Neural cell (in vitro differentiated cells): Measurements from ENCODE around the gene BCHE. TPM values are rescaled to one million over a fixed set of nuclear protein-coding genes. Genes with fewer than 3 reads are reported as not detected.

ENCODE experiments used
- H2AFZ ChIP-seq: fragments of 200-600, 300-800 bp; sonication (generic), shearing (Covaris generic); 2 replicates; pipeline ENCODE4 v1.6.0; 2014; ENCODE audit warnings: low read depth, mild to moderate bottlenecking, antibody characterized with exemption, low read length, moderate library complexity
- H3F3A ChIP-seq: fragments of 200-600 bp; shearing (Covaris generic); 2 replicates; pipeline ENCODE4 v1.6.1; 2016; ENCODE audit warnings: mild to moderate bottlenecking, moderate library complexity, mixed read lengths, antibody characterized with exemption, low read length; ENCODE audit not compliant: insufficient read depth, poor library complexity, severe bottlenecking
- H3K27ac ChIP-seq: fragments of 200-600, 300-800 bp; sonication (generic), shearing (Covaris generic); 2 replicates; pipeline ENCODE4 v1.5.1; 2014; ENCODE audit warnings: mild to moderate bottlenecking, low read length, moderate library complexity
- H3K27me3 ChIP-seq: fragments of 300-800, 200-600 bp; sonication (generic), shearing (Covaris generic); 2 replicates; pipeline ENCODE4 v1.6.0; 2014; ENCODE audit warnings: mild to moderate bottlenecking, low read depth, low read length, moderate library complexity; ENCODE audit not compliant: insufficient read depth
- H3K36me3 ChIP-seq: fragments of 300-800, 200-600 bp; sonication (generic), shearing (Covaris generic); 2 replicates; pipeline ENCODE4 v1.5.1; 2014; ENCODE audit warnings: mild to moderate bottlenecking, antibody characterized with exemption, low read length, moderate library complexity; ENCODE audit not compliant: insufficient read depth
- H3K4me2 ChIP-seq: fragments of 300-800, 200-600 bp; sonication (generic), shearing (Covaris generic); 2 replicates; pipeline ENCODE4 v1.6.0; 2014; ENCODE audit warnings: mild to moderate bottlenecking, low read length
- H3K4me3 ChIP-seq: fragments of 300-800, 200-600 bp; sonication (generic), shearing (Covaris generic); 2 replicates; pipeline ENCODE4 v1.5.1; 2014; ENCODE audit warnings: mild to moderate bottlenecking, low read length, moderate library complexity
- H3K79me2 ChIP-seq: fragments of 200-600 bp; shearing (Covaris generic); replicated peaks from 2 replicates; pipeline ENCODE4 v1.6.0; 2014; ENCODE audit warnings: mild to moderate bottlenecking, low read length, moderate library complexity; ENCODE audit not compliant: insufficient read depth
- H3K9ac ChIP-seq: fragments of 300-800, 200-600 bp; sonication (generic), shearing (Covaris generic); 2 replicates; pipeline ENCODE4 v1.6.1; 2016; ENCODE audit warnings: mild to moderate bottlenecking, low read length, mixed read lengths
- H3K9me2 ChIP-seq: fragments of 200-600 bp; shearing (Covaris generic); 2 replicates; pipeline ENCODE4 v1.6.1; 2016; ENCODE audit warnings: mild to moderate bottlenecking, low read length, mixed read lengths; ENCODE audit not compliant: insufficient read depth
- H3K9me3 ChIP-seq: fragments of 200-600, 300-800 bp; sonication (generic), shearing (Covaris generic); 2 replicates; pipeline ENCODE4 v1.6.1; 2016; ENCODE audit warnings: mild to moderate bottlenecking, mixed run types, low read length, moderate library complexity, mixed read lengths
- H4K20me1 ChIP-seq: fragments of 200-600 bp; shearing (Covaris generic); 2 replicates; pipeline ENCODE4 v1.6.1; 2016; ENCODE audit warnings: mild to moderate bottlenecking, mixed run types; ENCODE audit not compliant: insufficient read depth
- EP300 ChIP-seq: fragments of 450-650 bp; conservative IDR thresholded peaks from 2 replicates; pipeline ENCODE4 v1.6.1; 2014; ENCODE audit warnings: antibody characterized with exemption, mild to moderate bottlenecking, moderate library complexity; ENCODE audit not compliant: poor library complexity, severe bottlenecking
- EZH2 ChIP-seq: fragments of 200-600, 300-800 bp; shearing (Covaris generic), sonication (generic); IDR thresholded peaks from 2 replicates; pipeline ENCODE4 v1.6.1; 2014; ENCODE audit warnings: antibody characterized with exemption, low read length, borderline replicate concordance, mild to moderate bottlenecking; ENCODE audit not compliant: insufficient read depth, poor library complexity, severe bottlenecking
- MXI1 ChIP-seq: fragments of 450-650 bp; conservative IDR thresholded peaks from 2 replicates; pipeline ENCODE4 v1.6.1; 2014; ENCODE audit warnings: antibody characterized with exemption, mild to moderate bottlenecking; ENCODE audit not compliant: poor library complexity, severe bottlenecking
- POLR2AphosphoS5 ChIP-seq: IDR thresholded peaks from 2 replicates; pipeline ENCODE4 v1.6.1; 2012
- RAD21 ChIP-seq: fragments of 450-650 bp; conservative IDR thresholded peaks from 2 replicates; pipeline ENCODE4 v1.6.1; 2014; ENCODE audit warnings: antibody characterized with exemption, mild to moderate bottlenecking, moderate library complexity
- SMC3 ChIP-seq: fragments of 450-650 bp; conservative IDR thresholded peaks from 2 replicates; pipeline ENCODE4 v1.6.1; 2014; ENCODE audit warnings: antibody characterized with exemption, mild to moderate bottlenecking, moderate library complexity; ENCODE audit not compliant: poor library complexity
- TAF1 ChIP-seq: IDR thresholded peaks from 2 replicates; pipeline ENCODE4 v1.6.1; 2012; ENCODE audit warnings: low read depth
- polyA plus RNA-seq: library from polyadenylated mRNA; depleted of rRNA; stranded (reverse); fragments of >200 nt; gene quantifications from 2 replicates; pipeline ENCODE4 v1.2.3, GENCODE V29; 2014
- TF ChIP-seq, protein P1 (sequence below): fragments of 450-650 bp; IDR thresholded peaks from 2 replicates; pipeline ENCODE4 v1.5.1; 2014; ENCODE audit warnings: antibody characterized with exemption, mild to moderate bottlenecking, moderate library complexity; ENCODE audit not compliant: poor library complexity, severe bottlenecking
- TF ChIP-seq, protein P2 (sequence below): IDR thresholded peaks from 2 replicates; pipeline ENCODE4 v1.6.1; 2012; ENCODE audit warnings: borderline replicate concordance

BCHE gene
- polyA plus RNA-seq, 1 donor from 2014 or later = 2.6 TPM

DNA sequence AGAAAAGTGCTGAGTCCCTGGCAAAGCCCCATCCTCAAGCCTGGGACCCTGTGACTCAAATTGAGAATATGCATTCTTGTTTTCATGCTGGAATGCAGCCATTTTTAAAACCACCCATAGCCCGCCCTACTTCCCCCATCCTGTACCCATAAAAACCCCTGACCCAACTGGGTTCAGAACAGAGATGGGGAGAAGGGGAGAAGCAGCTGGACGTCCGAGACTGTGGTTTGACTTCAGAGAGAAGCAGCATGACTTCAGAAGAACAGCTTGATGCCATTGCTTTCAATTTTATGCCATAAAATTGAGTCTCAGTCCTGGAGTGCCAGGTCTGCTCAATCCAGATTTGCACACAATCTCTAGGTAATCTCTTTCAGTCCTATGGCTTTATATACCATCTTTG, 78.2 kb downstream of the BCHE start:
- H2AFZ ChIP-seq = no peak overlapping the region
- no peak overlapping the region for H3K27ac ChIP-seq
- no peaks in the 10 kb centered on the region for H3K9me2 ChIP-seq
- TF ChIP-seq, protein P1, sequence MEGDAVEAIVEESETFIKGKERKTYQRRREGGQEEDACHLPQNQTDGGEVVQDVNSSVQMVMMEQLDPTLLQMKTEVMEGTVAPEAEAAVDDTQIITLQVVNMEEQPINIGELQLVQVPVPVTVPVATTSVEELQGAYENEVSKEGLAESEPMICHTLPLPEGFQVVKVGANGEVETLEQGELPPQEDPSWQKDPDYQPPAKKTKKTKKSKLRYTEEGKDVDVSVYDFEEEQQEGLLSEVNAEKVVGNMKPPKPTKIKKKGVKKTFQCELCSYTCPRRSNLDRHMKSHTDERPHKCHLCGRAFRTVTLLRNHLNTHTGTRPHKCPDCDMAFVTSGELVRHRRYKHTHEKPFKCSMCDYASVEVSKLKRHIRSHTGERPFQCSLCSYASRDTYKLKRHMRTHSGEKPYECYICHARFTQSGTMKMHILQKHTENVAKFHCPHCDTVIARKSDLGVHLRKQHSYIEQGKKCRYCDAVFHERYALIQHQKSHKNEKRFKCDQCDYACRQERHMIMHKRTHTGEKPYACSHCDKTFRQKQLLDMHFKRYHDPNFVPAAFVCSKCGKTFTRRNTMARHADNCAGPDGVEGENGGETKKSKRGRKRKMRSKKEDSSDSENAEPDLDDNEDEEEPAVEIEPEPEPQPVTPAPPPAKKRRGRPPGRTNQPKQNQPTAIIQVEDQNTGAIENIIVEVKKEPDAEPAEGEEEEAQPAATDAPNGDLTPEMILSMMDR = no peak
- no peaks in the 10 kb centered on the region for H3K36me3 ChIP-seq
- H3F3A ChIP-seq = no peaks in the 10 kb centered on the region
- H3K9me3 ChIP-seq = no peaks in the 10 kb centered on the region
- H3K79me2 ChIP-seq = no peaks in the 10 kb centered on the region
- no peaks in the 10 kb centered on the region for H3K27me3 ChIP-seq
- no peak overlapping the region for H3K4me2 ChIP-seq
- no peak overlapping the region for H3K9ac ChIP-seq
- no peaks in the 10 kb centered on the region for H4K20me1 ChIP-seq
- no peak overlapping the region for H3K4me3 ChIP-seq

DNA sequence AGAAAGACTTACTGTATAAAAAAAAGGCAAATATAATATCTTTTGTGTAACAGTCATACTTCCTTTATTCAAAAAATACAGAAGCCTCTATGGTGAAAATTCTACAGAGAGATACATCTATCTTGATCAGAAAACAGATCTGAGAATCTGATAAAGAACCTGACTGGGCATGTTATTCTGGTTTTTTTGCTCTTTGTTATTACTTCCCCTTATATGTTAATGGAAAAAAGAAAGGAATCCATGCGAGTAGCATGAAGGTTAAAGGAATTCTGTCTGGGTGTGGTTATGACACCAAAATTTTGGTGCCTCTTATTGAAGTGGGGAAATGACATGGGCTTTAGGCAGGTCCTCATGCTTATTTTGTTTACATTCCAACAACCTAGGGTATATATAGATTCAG, 81.7 kb downstream of the BCHE start:
- Histone ChIP-seq H3K36me3 (no peaks in the 10 kb centered on the region), H3K4me3 (no peak overlapping the region), H3K9ac (no peak overlapping the region), H4K20me1 (no peaks in the 10 kb centered on the region), H3K9me2 (no peaks in the 10 kb centered on the region), H2AFZ (no peak overlapping the region), H3K79me2 (no peaks in the 10 kb centered on the region), H3K9me3 (no peaks in the 10 kb centered on the region), H3K4me2 (no peak overlapping the region), H3K27ac (no peak overlapping the region), H3F3A (no peaks in the 10 kb centered on the region), H3K27me3 (no peaks in the 10 kb centered on the region)
- TF ChIP-seq EZH2 (no peak), MXI1 (no peak), POLR2AphosphoS5 (no peak), SMC3 (no peak), TAF1 (no peak), RAD21 (no peak), EP300 (no peak)
- TF ChIP-seq, protein P2, sequence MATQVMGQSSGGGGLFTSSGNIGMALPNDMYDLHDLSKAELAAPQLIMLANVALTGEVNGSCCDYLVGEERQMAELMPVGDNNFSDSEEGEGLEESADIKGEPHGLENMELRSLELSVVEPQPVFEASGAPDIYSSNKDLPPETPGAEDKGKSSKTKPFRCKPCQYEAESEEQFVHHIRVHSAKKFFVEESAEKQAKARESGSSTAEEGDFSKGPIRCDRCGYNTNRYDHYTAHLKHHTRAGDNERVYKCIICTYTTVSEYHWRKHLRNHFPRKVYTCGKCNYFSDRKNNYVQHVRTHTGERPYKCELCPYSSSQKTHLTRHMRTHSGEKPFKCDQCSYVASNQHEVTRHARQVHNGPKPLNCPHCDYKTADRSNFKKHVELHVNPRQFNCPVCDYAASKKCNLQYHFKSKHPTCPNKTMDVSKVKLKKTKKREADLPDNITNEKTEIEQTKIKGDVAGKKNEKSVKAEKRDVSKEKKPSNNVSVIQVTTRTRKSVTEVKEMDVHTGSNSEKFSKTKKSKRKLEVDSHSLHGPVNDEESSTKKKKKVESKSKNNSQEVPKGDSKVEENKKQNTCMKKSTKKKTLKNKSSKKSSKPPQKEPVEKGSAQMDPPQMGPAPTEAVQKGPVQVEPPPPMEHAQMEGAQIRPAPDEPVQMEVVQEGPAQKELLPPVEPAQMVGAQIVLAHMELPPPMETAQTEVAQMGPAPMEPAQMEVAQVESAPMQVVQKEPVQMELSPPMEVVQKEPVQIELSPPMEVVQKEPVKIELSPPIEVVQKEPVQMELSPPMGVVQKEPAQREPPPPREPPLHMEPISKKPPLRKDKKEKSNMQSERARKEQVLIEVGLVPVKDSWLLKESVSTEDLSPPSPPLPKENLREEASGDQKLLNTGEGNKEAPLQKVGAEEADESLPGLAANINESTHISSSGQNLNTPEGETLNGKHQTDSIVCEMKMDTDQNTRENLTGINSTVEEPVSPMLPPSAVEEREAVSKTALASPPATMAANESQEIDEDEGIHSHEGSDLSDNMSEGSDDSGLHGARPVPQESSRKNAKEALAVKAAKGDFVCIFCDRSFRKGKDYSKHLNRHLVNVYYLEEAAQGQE = no peak
- TF ChIP-seq, protein P1 = no peak
